ENCODE data around the gene SPATC1L. TPM values are rescaled to one million over a fixed set of nuclear protein-coding genes. Genes with fewer than 3 reads are reported as not detected.

Gene SPATC1L
- total and polyA plus RNA-seq, 2 donors (not counting 3 experiments of a cell fraction or from before 2014, with no cell fraction given) = 11.5 to 15.3 TPM

DNA sequence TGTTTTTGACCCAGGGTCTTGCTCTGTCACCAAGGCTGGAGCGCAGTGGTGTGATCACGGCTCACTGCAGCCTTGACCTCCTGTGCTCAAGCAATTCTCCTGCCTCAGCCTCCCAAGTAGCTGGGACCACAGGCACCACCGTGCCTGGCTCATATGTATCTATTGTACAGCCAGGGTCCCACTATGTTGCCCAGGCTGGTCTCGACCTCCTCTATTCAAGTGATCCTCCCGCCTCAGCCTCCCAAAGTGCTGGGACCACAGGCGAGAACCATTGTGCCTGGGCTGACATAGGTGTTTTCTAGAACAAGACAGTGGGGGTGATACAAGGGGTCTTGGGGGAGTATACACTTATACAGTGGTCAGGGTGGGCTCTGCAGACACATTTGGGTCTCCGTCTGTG is 46.4 kb downstream of the SPATC1L start:
- Histone ChIP-seq H3K4me1 (ENCODE audit: control insufficient read depth, extremely low read depth, insufficient read depth, low read length) (no peaks in the 10 kb centered on the region), H2AFZ (ENCODE audit: low read depth, low read length) (no peak overlapping the region), H3K9me1 (replicated peaks; ENCODE audit: control insufficient read depth, extremely low read depth, insufficient read depth, low read length) (no peaks in the 10 kb centered on the region), H3K9me3 (replicated peaks; ENCODE audit: control insufficient read depth, insufficient read depth, low read length) (no peaks in the 10 kb centered on the region), H3K9ac (replicated peaks; ENCODE audit: extremely low read depth, insufficient read depth, low read length) (no peak overlapping the region), H4K20me1 (replicated peaks; ENCODE audit: control insufficient read depth, extremely low read depth, insufficient read depth, low read length) (no peaks in the 10 kb centered on the region), H3K36me3 (ENCODE audit: control insufficient read depth in 2 of 2, extremely low read depth in 1 of 2, insufficient read depth in 2 of 2, low read length in 2 of 2) (no peaks in the 10 kb centered on the region), H3K27me3 (ENCODE audit: control insufficient read depth in 2 of 2, insufficient read depth in 2 of 2, low read length in 2 of 2) (peaks cover 0 to 4% of the 10 kb centered on the region in 2 experiments), H3K4me2 (ENCODE audit: insufficient read depth, low read length) (no peak overlapping the region), H3K27ac (ENCODE audit: insufficient read depth, low read depth, low read length) (no peak overlapping the region), H3K4me3 (replicated peaks in 1 of 3; ENCODE audit: insufficient read depth in 1 of 3, low read depth in 1 of 3, low read length in 3 of 3) (no peak overlapping the region), H3K79me2 (ENCODE audit: control insufficient read depth, insufficient read depth, low read length) (no peaks in the 10 kb centered on the region)
- intact Hi-C loops (cut with micrococcal nuclease) = no loop called here
- FAIRE-seq (no peak), DNase-seq (ENCODE audit: low read depth, low spot score) (no peak)
- TF ChIP-seq MYC (IDR thresholded peaks at IDR 0.05; ENCODE audit: low read depth, low read length) = no peak
- TF ChIP-seq JUN (IDR thresholded peaks at IDR 0.05; ENCODE audit: borderline replicate concordance, insufficient read depth, insufficient read length, low read depth) = no peak
- TF ChIP-seq EZH2 (IDR thresholded peaks at IDR 0.05; ENCODE audit: borderline replicate concordance, low read depth, low read length, severe bottlenecking) = no peak
- TF ChIP-seq, protein P1, sequence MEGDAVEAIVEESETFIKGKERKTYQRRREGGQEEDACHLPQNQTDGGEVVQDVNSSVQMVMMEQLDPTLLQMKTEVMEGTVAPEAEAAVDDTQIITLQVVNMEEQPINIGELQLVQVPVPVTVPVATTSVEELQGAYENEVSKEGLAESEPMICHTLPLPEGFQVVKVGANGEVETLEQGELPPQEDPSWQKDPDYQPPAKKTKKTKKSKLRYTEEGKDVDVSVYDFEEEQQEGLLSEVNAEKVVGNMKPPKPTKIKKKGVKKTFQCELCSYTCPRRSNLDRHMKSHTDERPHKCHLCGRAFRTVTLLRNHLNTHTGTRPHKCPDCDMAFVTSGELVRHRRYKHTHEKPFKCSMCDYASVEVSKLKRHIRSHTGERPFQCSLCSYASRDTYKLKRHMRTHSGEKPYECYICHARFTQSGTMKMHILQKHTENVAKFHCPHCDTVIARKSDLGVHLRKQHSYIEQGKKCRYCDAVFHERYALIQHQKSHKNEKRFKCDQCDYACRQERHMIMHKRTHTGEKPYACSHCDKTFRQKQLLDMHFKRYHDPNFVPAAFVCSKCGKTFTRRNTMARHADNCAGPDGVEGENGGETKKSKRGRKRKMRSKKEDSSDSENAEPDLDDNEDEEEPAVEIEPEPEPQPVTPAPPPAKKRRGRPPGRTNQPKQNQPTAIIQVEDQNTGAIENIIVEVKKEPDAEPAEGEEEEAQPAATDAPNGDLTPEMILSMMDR (IDR thresholded peaks at IDR 0.05; ENCODE audit: extremely low read depth in 1 of 2, insufficient read depth in 1 of 2, low read depth in 1 of 2, low read length in 2 of 2) = no peak
- TF ChIP-seq, protein P2, sequence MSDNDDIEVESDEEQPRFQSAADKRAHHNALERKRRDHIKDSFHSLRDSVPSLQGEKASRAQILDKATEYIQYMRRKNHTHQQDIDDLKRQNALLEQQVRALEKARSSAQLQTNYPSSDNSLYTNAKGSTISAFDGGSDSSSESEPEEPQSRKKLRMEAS (IDR thresholded peaks at IDR 0.05; ENCODE audit: insufficient read depth, insufficient read length) = no peak
- no peak for TF ChIP-seq POLR2AphosphoS5 (IDR thresholded peaks at IDR 0.05; ENCODE audit: insufficient read depth, low read depth, low read length)
- TF ChIP-seq POLR2A (IDR thresholded peaks at IDR 0.05; ENCODE audit: low read depth, low read length) = no peak
- TF ChIP-seq FOS (IDR thresholded peaks at IDR 0.05; ENCODE audit: borderline replicate concordance, insufficient read depth, low read length) = no peak
- no peak for TF ChIP-seq GATA2 (IDR thresholded peaks at IDR 0.05; ENCODE audit: insufficient read depth, insufficient read length, low read depth, low read length)
- dilution Hi-C loops (cut with MboI; ENCODE audit: extremely low pct_ligation_motif_present, low sequenced_read_pairs) = no loop called here
- POLR2A ChIA-PET = no interaction called here
- BruUV-seq (replicated peaks) = no TSS peak
- CTCF ChIA-PET = no interaction called here
